SK-N-MC (cell line): ENCODE measurements around the gene PLA2G4B.

ENCODE experiments used
- EZH2 ChIP-seq: fragments of 200-600 bp; sonication (generic); IDR thresholded peaks from one replicate; pipeline ENCODE4 v1.6.1; 2017; ENCODE audit warnings: antibody characterized with exemption
- FOXP2 ChIP-seq: optimal IDR thresholded peaks from 2 replicates; pipeline ENCODE3; 2011; ENCODE audit warnings: mild to moderate bottlenecking, moderate library complexity; ENCODE audit not compliant: insufficient read depth; ENCODE audit errors: extremely low read length, control extremely low read depth
- POLR2AphosphoS5 ChIP-seq: IDR thresholded peaks from 2 replicates; pipeline ENCODE4 v1.6.1; 2012; ENCODE audit warnings: mild to moderate bottlenecking, low read depth, low read length, borderline replicate concordance

DNA sequence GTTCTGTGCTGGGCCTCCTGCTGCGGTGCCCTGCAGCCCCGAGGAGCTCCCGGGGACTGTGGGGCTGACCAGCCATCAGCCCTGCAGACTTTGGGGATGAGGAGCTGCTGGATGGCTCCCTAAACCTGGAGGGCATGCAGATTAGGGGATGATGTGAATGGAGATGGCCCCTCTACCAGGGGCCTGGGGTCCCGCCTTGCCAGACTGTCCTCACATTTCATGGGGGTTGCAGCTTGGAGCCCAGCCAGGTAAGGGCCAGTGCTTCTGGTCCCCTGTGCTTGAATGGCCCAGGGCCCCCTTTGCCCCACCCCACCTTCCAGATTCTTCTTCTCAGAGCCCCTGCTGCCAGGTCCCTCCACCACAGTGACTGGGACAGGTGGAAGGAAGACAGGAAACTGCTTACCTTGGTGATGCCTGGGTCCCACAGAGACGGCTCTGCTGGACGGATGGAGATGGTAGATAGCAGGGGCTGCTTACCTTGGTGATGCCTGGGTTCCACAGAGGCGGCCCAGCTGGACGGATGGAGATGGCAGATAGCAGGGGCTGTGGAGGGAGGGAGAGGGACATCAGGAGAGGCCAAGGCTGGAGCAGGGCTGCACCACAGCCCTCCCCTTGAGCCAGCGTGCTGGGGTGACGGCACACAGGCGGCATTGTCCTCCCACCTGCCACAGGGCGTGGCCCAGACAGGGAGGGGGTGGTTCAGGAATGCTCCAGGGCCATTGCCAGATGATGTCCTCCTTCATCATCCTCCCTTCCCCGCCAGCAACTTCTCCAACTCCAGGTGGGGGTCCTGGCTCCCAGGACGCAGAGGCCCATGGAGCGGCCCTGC, 55.0 kb downstream of the PLA2G4B start, which contains the start of gene SPTBN5:
- TF ChIP-seq EZH2 (no peak), POLR2AphosphoS5 (no peak), FOXP2 (no peak)
